DMS53 (cell line): ENCODE results near the gene INSC.
A peak's percentile ranks its signal among the peaks of the same experiment; 100 is the strongest.

ENCODE experiments used
- DNase-seq: peaks from one replicate; lab custom pipeline; 2025; lab: John Stamatoyannopoulos, UW

INSC gene

GRCh38 chr11:15185021-15185420 lies 70.3 kb downstream of the INSC start:
- DNase-seq = no peak

GRCh38 chr11:15186146-15186545 lies 71.4 kb downstream of the INSC start:
- DNase-seq = no peak

- no peak for DNase-seq
Measured at GRCh38 chr11:15189189-15189588, 74.5 kb downstream of the INSC start.

- peak; percentile 20 for DNase-seq
Measured at GRCh38 chr11:15189641-15190365, 75.1 kb downstream of the INSC start.

- DNase-seq = no peak
Measured at GRCh38 chr11:15190611-15191010, 75.9 kb downstream of the INSC start.

- DNase-seq = peak; percentile 10
Measured at GRCh38 chr11:15192005-15192556, 77.4 kb downstream of the INSC start.

GRCh38 chr11:15194671-15195415 lies 80.1 kb downstream of the INSC start:
- peak; percentile 67 for DNase-seq

- DNase-seq = peak; percentile 90
Measured at GRCh38 chr11:15195454-15196200, 80.9 kb downstream of the INSC start.

- no peak for DNase-seq
Measured at GRCh38 chr11:15196704-15197103, 82.0 kb downstream of the INSC start.

GRCh38 chr11:15197696-15198095 lies 83.0 kb downstream of the INSC start:
- DNase-seq = no peak

- DNase-seq = no peak
Measured at GRCh38 chr11:15198284-15198683, 83.6 kb downstream of the INSC start.

- DNase-seq = peak; percentile 15
Measured at GRCh38 chr11:15199693-15200092, 85.0 kb downstream of the INSC start.

GRCh38 chr11:15200696-15201095 lies 86.0 kb downstream of the INSC start:
- DNase-seq = no peak

- no peak for DNase-seq
Measured at GRCh38 chr11:15201586-15201985, 86.9 kb downstream of the INSC start.

- DNase-seq = no peak
Measured at GRCh38 chr11:15202626-15203025, 87.9 kb downstream of the INSC start.

- DNase-seq = no peak
Measured at GRCh38 chr11:15204711-15205110, 90.0 kb downstream of the INSC start.

- no peak for DNase-seq
Measured at GRCh38 chr11:15206791-15207190, 92.1 kb downstream of the INSC start.

GRCh38 chr11:15208378-15209222 lies 93.9 kb downstream of the INSC start:
- DNase-seq = peak; percentile 84

- no peak for DNase-seq
Measured at GRCh38 chr11:15212876-15213275, 98.2 kb downstream of the INSC start.

- no peak for DNase-seq
Measured at GRCh38 chr11:15213471-15214231, 98.9 kb downstream of the INSC start.

- no peak for DNase-seq
Measured at GRCh38 chr11:15215005-15215404, 100.3 kb downstream of the INSC start.
